Measurements from ENCODE around the gene RASIP1.

Gene RASIP1

DNA sequence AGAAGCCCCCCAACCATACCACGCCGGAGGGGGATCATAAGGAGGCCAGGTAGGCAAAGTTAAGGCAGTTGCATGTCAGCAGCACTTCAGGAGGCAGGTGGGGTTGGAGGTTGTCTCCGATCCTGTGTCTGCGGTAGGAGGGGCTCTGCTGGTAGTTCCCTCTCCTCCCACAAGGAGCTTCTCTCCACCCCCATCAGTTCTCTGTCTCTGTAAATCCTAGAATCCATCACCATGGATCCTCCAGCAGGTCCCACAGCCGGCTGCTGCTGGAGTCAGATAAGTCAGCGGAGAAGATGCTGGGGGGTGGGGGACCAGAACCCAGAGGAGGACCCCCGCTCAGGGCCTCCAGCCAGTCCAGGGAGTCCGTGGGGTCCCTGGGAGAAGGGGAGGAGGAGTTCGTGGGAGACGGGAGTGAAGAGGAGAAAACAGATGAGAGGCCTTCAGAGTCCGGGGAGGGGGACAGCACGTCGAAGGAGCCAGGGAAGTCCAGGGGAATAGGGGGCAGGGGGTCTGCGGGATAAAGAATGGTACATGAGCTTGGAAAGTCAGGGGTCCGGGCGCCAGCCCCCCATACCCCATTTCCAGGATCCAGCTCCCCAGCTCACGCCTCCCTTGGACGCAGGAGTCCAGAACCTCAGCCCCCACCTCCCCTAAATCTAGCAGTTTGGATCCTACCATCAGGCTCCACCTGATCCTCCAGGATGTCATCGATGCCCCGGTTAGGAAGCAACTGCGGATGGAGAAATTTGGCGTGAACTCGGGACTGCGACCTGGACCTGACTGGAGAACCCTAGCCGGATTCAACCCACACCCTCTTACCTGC lies 27.2 kb downstream of the RASIP1 start:
- Histone ChIP-seq H4K20me1 (ENCODE audit: insufficient read depth, low read length, poor library complexity, severe bottlenecking) (no peaks in the 10 kb centered on the region), H3K9ac (ENCODE audit: low read depth, low read length, poor library complexity, severe bottlenecking) (peak overlapping the region; percentile 79), H3K79me2 (ENCODE audit: insufficient read depth, low read length) (peaks cover 17% of the 10 kb centered on the region), H2AFZ (ENCODE audit: low read length) (peak overlapping the region; percentile 95), H3K4me1 (ENCODE audit: insufficient read depth, low read length, poor library complexity, severe bottlenecking) (peaks cover 20% of the 10 kb centered on the region), H3K36me3 (ENCODE audit: insufficient read depth, low read length) (no peaks in the 10 kb centered on the region), H3K4me3 (ENCODE audit: low read length, poor library complexity, severe bottlenecking) (peak overlapping the region; percentile 93), H3K27me3 (ENCODE audit: insufficient read depth, low read length, poor library complexity, severe bottlenecking) (no peaks in the 10 kb centered on the region), H3K9me2 (replicated peaks; ENCODE audit: low read depth, low read length) (no peaks in the 10 kb centered on the region), H3K4me2 (ENCODE audit: low read depth, low read length, poor library complexity, severe bottlenecking) (peak overlapping the region; percentile 98), H3K9me3 (ENCODE audit: insufficient read depth, low read depth, low read length) (no peaks in the 10 kb centered on the region), H3F3A (ENCODE audit: low read depth) (no peaks in the 10 kb centered on the region)
- TF ChIP-seq, protein P1, sequence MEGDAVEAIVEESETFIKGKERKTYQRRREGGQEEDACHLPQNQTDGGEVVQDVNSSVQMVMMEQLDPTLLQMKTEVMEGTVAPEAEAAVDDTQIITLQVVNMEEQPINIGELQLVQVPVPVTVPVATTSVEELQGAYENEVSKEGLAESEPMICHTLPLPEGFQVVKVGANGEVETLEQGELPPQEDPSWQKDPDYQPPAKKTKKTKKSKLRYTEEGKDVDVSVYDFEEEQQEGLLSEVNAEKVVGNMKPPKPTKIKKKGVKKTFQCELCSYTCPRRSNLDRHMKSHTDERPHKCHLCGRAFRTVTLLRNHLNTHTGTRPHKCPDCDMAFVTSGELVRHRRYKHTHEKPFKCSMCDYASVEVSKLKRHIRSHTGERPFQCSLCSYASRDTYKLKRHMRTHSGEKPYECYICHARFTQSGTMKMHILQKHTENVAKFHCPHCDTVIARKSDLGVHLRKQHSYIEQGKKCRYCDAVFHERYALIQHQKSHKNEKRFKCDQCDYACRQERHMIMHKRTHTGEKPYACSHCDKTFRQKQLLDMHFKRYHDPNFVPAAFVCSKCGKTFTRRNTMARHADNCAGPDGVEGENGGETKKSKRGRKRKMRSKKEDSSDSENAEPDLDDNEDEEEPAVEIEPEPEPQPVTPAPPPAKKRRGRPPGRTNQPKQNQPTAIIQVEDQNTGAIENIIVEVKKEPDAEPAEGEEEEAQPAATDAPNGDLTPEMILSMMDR (conservative IDR thresholded peaks at IDR 0.05; ENCODE audit: low read length): no peak
- no peak for TF ChIP-seq EZH2phosphoT487 (IDR thresholded peaks at IDR 0.05; ENCODE audit: borderline replicate concordance)

DNA sequence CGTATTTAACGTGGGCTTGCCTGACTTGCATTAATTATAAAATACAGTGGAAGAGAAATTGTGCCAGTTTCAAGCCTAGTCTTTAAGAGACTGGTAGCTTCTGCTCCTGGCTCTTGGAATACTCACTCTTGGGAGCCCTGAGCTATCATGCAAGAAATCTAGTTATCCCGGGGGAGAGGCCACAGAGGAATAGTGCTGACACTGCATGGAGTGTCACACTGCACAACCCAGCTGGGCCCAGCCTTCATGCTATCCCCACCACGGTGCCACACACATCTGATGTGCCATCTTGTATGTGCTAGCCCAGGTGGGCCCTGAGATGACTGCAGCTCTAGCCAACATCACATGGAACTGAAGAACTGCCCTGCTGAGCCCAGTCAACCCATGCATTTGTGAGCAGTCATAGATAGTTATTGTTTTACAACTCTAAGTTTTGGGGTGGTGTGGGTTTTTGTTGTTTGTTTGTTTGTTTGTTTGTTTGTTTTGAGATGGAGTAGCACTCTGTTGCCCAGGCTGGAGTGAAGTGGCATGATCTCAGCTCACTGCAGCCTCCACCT lies 29.2 kb downstream of the RASIP1 start:
- no peaks in the 10 kb centered on the region for H3K9me3 ChIP-seq (ENCODE audit: insufficient read depth, low read depth, low read length)
- peaks cover 17% of the 10 kb centered on the region for H3K79me2 ChIP-seq (ENCODE audit: insufficient read depth, low read length)
- H3K4me3 ChIP-seq (ENCODE audit: low read length, poor library complexity, severe bottlenecking): no peak overlapping the region
- H3K36me3 ChIP-seq (ENCODE audit: insufficient read depth, low read length): no peaks in the 10 kb centered on the region
- H3K9ac ChIP-seq (ENCODE audit: low read depth, low read length, poor library complexity, severe bottlenecking): no peak overlapping the region
- H3K4me1 ChIP-seq (ENCODE audit: insufficient read depth, low read length, poor library complexity, severe bottlenecking): peaks cover 20% of the 10 kb centered on the region
- TF ChIP-seq, protein P1 (conservative IDR thresholded peaks at IDR 0.05; ENCODE audit: low read length): no peak
- TF ChIP-seq EZH2phosphoT487 (IDR thresholded peaks at IDR 0.05; ENCODE audit: borderline replicate concordance): no peak
- H3K27me3 ChIP-seq (ENCODE audit: insufficient read depth, low read length, poor library complexity, severe bottlenecking): no peaks in the 10 kb centered on the region
- no peak overlapping the region for H2AFZ ChIP-seq (ENCODE audit: low read length)
- H3F3A ChIP-seq (ENCODE audit: low read depth): no peaks in the 10 kb centered on the region
- no peaks in the 10 kb centered on the region for H3K9me2 ChIP-seq (replicated peaks; ENCODE audit: low read depth, low read length)
- H4K20me1 ChIP-seq (ENCODE audit: insufficient read depth, low read length, poor library complexity, severe bottlenecking): no peaks in the 10 kb centered on the region
- H3K4me2 ChIP-seq (ENCODE audit: low read depth, low read length, poor library complexity, severe bottlenecking): no peak overlapping the region

DNA sequence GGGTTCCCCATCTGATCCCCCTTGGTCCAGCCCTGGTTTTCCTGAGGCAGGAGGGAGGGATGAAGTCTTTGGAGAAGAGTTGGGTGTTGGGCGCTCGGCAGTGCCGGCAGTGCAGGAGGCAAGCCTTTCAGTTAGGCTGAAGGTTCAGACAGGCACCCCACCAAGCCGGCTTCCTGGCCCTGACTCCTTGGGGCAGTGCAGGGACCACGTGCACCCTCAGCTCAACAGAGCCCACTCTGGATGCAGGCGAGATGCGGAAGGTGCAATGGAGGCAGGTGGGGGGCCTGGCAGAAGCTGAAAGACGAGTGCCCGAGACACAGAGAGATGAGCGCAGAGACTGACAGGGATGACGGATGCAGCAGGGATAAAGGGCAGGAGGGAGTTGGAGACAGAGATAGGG lies 31.9 kb downstream of the RASIP1 start:
- no peak overlapping the region for H3K4me3 ChIP-seq (ENCODE audit: low read length, poor library complexity, severe bottlenecking)
- H3K27me3 ChIP-seq (ENCODE audit: insufficient read depth, low read length, poor library complexity, severe bottlenecking): no peaks in the 10 kb centered on the region
- H3K79me2 ChIP-seq (ENCODE audit: insufficient read depth, low read length): peaks cover 4% of the 10 kb centered on the region
- no peaks in the 10 kb centered on the region for H3K9me3 ChIP-seq (ENCODE audit: insufficient read depth, low read depth, low read length)
- no peaks in the 10 kb centered on the region for H3K9me2 ChIP-seq (replicated peaks; ENCODE audit: low read depth, low read length)
- no peaks in the 10 kb centered on the region for H3K36me3 ChIP-seq (ENCODE audit: insufficient read depth, low read length)
- no peaks in the 10 kb centered on the region for H3F3A ChIP-seq (ENCODE audit: low read depth)
- no peak overlapping the region for H3K9ac ChIP-seq (ENCODE audit: low read depth, low read length, poor library complexity, severe bottlenecking)
- H2AFZ ChIP-seq (ENCODE audit: low read length): no peak overlapping the region
- H3K4me1 ChIP-seq (ENCODE audit: insufficient read depth, low read length, poor library complexity, severe bottlenecking): peaks cover 9% of the 10 kb centered on the region
- H4K20me1 ChIP-seq (ENCODE audit: insufficient read depth, low read length, poor library complexity, severe bottlenecking): no peaks in the 10 kb centered on the region
- H3K4me2 ChIP-seq (ENCODE audit: low read depth, low read length, poor library complexity, severe bottlenecking): no peak overlapping the region
- no peak for TF ChIP-seq EZH2phosphoT487 (IDR thresholded peaks at IDR 0.05; ENCODE audit: borderline replicate concordance)
- TF ChIP-seq, protein P1 (conservative IDR thresholded peaks at IDR 0.05; ENCODE audit: low read length): no peak

Data from Loucy (cell line).